SU-DHL-6 (cell line): ENCODE results near the gene CAP2.

ENCODE experiments used
- H2AFZ ChIP-seq: fragments of 200-600 bp; sonication (generic); 2 replicates; pipeline ENCODE4 v1.6.1; 2014; ENCODE audit warnings: low read depth, mild to moderate bottlenecking, moderate library complexity, mixed read lengths, antibody characterized with exemption, low read length; ENCODE audit not compliant: severe bottlenecking
- H3F3A ChIP-seq: fragments of 200-600 bp; shearing (Covaris generic); 2 replicates; pipeline ENCODE4 v1.6.0; 2016; ENCODE audit warnings: antibody characterized with exemption, mild to moderate bottlenecking; ENCODE audit not compliant: insufficient read depth
- H3K27ac ChIP-seq: fragments of 200-600 bp; sonication (generic); 2 replicates; pipeline ENCODE4 v1.5.1; 2016; ENCODE audit warnings: low read depth, mild to moderate bottlenecking, low read length, moderate library complexity, mixed read lengths
- H3K27me3 ChIP-seq: fragments of 200-600 bp; sonication (generic), shearing (Covaris generic); 2 replicates; pipeline ENCODE4 v1.6.0; 2014; ENCODE audit warnings: mild to moderate bottlenecking, low read length
- H3K36me3 ChIP-seq: fragments of 200-600 bp; sonication (generic); 2 replicates; pipeline ENCODE4 v1.6.1; 2014; ENCODE audit warnings: mild to moderate bottlenecking, low read length, mixed read lengths
- H3K4me2 ChIP-seq: fragments of 300-600, 200-600 bp; shearing (Covaris generic), sonication (generic); 2 replicates; pipeline ENCODE4 v1.6.0; 2014; ENCODE audit warnings: low read length, low read depth, mild to moderate bottlenecking; ENCODE audit not compliant: poor library complexity, severe bottlenecking
- H3K4me3 ChIP-seq: fragments of 200-600 bp; sonication (generic); 2 replicates; pipeline ENCODE4 v1.5.1; 2014; ENCODE audit warnings: antibody characterized with exemption, low read length, mild to moderate bottlenecking, mixed read lengths; ENCODE audit not compliant: insufficient read depth, poor library complexity, severe bottlenecking
- H3K79me2 ChIP-seq: fragments of 200-600 bp; sonication (generic); 2 replicates; pipeline ENCODE4 v1.6.1; 2014; ENCODE audit warnings: mild to moderate bottlenecking, low read length, moderate library complexity; ENCODE audit not compliant: insufficient read depth
- H3K9ac ChIP-seq: fragments of 200-600 bp; sonication (generic); 2 replicates; pipeline ENCODE4 v1.7.0; 2014; ENCODE audit warnings: mild to moderate bottlenecking, low read length
- H3K9me2 ChIP-seq: fragments of 200-600 bp; sonication (generic); replicated peaks from 2 replicates; pipeline ENCODE4 v1.6.1; 2014; ENCODE audit warnings: low read length; ENCODE audit not compliant: insufficient read depth
- H3K9me3 ChIP-seq: fragments of 200-600 bp; sonication (generic); 2 replicates; pipeline ENCODE4 v1.6.1; 2014; ENCODE audit warnings: low read length, mixed read lengths; ENCODE audit not compliant: insufficient read depth
- H4K20me1 ChIP-seq: fragments of 200-600 bp; sonication (generic); 2 replicates; pipeline ENCODE4 v1.6.1; 2014; ENCODE audit warnings: low read depth, mild to moderate bottlenecking, antibody characterized with exemption, low read length, moderate library complexity, mixed read lengths
- EZH2phosphoT487 ChIP-seq: fragments of 200-600 bp; sonication (generic), shearing (Covaris generic); conservative IDR thresholded peaks from 2 replicates; pipeline ENCODE4 v1.6.1; 2018; ENCODE audit warnings: mild to moderate bottlenecking, antibody characterized with exemption, low read length, moderate library complexity, mixed read lengths
- TF ChIP-seq, protein P1 (sequence below): fragments of 200-600 bp; sonication (generic); IDR thresholded peaks from one replicate; pipeline ENCODE4 v1.5.1; 2017; ENCODE audit warnings: antibody characterized with exemption, mild to moderate bottlenecking, low read length, moderate library complexity; ENCODE audit not compliant: insufficient read depth, poor library complexity, severe bottlenecking

The CAP2 gene

DNA sequence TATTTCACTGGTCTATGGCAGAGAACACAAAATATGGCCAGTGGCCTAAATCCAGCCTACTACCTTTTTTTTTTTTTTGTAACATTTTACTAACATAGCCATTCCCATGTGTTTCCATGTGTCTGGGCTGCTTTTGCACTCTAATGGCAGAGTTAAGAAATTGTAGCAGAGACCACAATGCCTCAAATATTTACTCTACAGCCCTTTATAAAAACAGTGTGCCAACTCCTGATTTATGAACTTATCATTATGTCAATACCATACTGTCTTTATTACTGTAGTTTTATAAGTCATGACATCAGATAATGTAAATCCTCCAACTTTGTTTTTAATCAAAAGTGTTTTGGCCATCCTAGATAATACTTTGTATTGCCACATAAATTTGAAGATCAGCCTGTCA lies 27.4 kb upstream of the CAP2 start:
- no peaks in the 10 kb centered on the region for H3K9me2 ChIP-seq
- no peaks in the 10 kb centered on the region for H3K27me3 ChIP-seq
- no peaks in the 10 kb centered on the region for H4K20me1 ChIP-seq
- TF ChIP-seq, protein P1, sequence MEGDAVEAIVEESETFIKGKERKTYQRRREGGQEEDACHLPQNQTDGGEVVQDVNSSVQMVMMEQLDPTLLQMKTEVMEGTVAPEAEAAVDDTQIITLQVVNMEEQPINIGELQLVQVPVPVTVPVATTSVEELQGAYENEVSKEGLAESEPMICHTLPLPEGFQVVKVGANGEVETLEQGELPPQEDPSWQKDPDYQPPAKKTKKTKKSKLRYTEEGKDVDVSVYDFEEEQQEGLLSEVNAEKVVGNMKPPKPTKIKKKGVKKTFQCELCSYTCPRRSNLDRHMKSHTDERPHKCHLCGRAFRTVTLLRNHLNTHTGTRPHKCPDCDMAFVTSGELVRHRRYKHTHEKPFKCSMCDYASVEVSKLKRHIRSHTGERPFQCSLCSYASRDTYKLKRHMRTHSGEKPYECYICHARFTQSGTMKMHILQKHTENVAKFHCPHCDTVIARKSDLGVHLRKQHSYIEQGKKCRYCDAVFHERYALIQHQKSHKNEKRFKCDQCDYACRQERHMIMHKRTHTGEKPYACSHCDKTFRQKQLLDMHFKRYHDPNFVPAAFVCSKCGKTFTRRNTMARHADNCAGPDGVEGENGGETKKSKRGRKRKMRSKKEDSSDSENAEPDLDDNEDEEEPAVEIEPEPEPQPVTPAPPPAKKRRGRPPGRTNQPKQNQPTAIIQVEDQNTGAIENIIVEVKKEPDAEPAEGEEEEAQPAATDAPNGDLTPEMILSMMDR, result no peak
- no peaks in the 10 kb centered on the region for H3F3A ChIP-seq
- no peak overlapping the region for H3K4me3 ChIP-seq
- no peak overlapping the region for H3K4me2 ChIP-seq
- no peak overlapping the region for H3K27ac ChIP-seq
- no peak overlapping the region for H3K9ac ChIP-seq
- no peak overlapping the region for H2AFZ ChIP-seq
- H3K36me3 ChIP-seq, result 0 out of 2 replicates have a peak, but pooled peaks cover 6% of the 10 kb centered on the region
- peaks cover 11% of the 10 kb centered on the region; the same call in 1 of the 2 replicates for H3K9me3 ChIP-seq
- no peaks in the 10 kb centered on the region for H3K79me2 ChIP-seq

DNA sequence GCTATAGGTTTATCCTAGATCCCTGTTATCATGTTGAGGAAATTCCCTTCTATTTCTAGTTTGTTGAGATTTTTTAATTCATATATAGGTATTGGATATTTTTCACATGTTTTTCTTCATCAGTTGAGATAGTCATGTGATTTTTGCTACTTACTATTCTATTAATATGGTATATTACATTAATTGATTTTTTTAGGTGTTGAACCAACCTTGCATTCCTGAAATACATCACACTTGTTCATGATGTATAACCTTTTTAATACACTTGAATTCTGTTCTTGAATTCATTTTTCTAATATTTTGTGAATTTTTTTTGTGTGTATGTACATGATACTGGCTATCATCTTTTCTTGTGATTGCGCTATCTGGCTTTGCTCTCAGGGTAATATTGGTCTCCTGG lies 25.5 kb upstream of the CAP2 start:
- Histone ChIP-seq H3K9me3 (peaks cover 11% of the 10 kb centered on the region; the same call in 1 of the 2 replicates), H3K9ac (no peak overlapping the region), H2AFZ (no peak overlapping the region), H3F3A (no peaks in the 10 kb centered on the region), H3K79me2 (no peaks in the 10 kb centered on the region), H3K36me3 (0 out of 2 replicates have a peak, but pooled peaks cover 6% of the 10 kb centered on the region), H3K27me3 (no peaks in the 10 kb centered on the region), H4K20me1 (no peaks in the 10 kb centered on the region), H3K27ac (no peak overlapping the region), H3K9me2 (no peaks in the 10 kb centered on the region), H3K4me3 (no peak overlapping the region), H3K4me2 (no peak overlapping the region)
- TF ChIP-seq EZH2phosphoT487, result no peak
- TF ChIP-seq, protein P1, result no peak

DNA sequence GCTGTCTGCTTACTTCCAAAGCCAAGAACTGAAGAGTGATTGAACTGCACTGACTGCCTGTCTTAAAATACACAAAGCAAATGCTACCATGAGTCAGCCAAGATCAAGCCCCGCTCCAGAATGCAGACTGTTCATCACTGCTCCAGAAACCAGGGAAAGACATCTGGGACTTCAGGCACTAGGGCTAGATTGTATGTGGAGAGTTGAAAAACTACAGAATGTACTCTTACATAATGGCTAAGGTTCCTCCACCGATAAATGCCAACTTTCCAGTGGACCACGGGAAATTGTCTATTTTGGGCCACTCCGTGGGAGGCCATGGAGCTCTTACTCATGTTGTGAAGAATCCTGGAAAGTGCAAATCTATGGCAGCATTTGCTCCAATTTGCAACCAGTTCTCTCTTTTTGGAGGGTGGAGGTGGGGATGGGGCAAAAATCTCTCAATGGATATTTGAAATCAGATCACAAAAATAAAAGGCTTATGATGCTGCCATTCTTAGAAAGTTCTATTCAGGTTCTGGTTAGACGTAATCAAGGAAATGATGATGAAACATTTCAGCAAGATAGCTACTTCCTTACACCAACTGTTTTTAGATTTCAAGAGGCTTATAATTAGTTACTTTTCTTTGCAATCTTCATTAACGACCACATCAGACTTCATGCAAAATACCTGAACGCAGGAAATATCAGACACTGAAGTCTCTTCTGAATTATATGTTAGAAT lies 11.8 kb upstream of the CAP2 start:
- no peaks in the 10 kb centered on the region for H3F3A ChIP-seq
- H3K9me2 ChIP-seq, result no peaks in the 10 kb centered on the region
- no peak overlapping the region for H2AFZ ChIP-seq
- TF ChIP-seq EZH2phosphoT487, result no peak
- TF ChIP-seq, protein P1, result no peak
- H3K27ac ChIP-seq, result no peak overlapping the region
- no peak overlapping the region for H3K4me2 ChIP-seq
- H3K27me3 ChIP-seq, result no peaks in the 10 kb centered on the region
- H3K4me3 ChIP-seq, result no peak overlapping the region
- no peak overlapping the region for H3K9ac ChIP-seq
- H3K79me2 ChIP-seq, result no peaks in the 10 kb centered on the region
- no peaks in the 10 kb centered on the region for H4K20me1 ChIP-seq
- H3K36me3 ChIP-seq, result no peaks in the 10 kb centered on the region
- no peaks in the 10 kb centered on the region for H3K9me3 ChIP-seq
